HG03432 (cell line): ENCODE measurements around the gene ECPAS.
"Not testable (repeated sequence)": the region's sequence is repeated elsewhere in the genome, so short reads cannot be mapped to it uniquely, and the experiment has no call there.

Experiments used
- ATAC-seq: cut with Tn5 transposase; IDR thresholded peaks from one replicate; pipeline ENCODE4 v1.9.1; 2021; ENCODE audit warnings: mild to moderate bottlenecking, moderate library complexity; ENCODE audit not compliant: unreplicated experiment

The ECPAS gene, protein sequence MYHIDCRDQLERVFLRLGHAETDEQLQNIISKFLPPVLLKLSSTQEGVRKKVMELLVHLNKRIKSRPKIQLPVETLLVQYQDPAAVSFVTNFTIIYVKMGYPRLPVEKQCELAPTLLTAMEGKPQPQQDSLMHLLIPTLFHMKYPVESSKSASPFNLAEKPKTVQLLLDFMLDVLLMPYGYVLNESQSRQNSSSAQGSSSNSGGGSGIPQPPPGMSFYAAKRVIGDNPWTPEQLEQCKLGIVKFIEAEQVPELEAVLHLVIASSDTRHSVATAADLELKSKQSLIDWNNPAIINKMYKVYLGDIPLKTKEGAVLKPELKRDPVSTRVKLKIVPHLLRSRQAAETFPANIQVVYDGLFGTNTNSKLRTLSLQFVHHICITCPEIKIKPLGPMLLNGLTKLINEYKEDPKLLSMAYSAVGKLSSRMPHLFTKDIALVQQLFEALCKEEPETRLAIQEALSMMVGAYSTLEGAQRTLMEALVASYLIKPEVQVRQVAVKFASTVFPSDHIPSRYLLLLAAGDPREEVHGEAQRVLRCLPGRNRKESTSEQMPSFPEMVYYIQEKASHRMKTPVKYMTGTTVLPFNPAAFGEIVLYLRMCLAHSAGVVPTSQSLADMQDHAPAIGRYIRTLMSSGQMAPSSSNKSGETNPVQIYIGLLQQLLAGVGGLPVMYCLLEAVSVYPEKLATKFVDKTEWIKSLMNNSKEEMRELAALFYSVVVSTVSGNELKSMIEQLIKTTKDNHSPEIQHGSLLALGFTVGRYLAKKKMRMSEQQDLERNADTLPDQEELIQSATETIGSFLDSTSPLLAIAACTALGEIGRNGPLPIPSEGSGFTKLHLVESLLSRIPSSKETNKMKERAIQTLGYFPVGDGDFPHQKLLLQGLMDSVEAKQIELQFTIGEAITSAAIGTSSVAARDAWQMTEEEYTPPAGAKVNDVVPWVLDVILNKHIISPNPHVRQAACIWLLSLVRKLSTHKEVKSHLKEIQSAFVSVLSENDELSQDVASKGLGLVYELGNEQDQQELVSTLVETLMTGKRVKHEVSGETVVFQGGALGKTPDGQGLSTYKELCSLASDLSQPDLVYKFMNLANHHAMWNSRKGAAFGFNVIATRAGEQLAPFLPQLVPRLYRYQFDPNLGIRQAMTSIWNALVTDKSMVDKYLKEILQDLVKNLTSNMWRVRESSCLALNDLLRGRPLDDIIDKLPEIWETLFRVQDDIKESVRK (N-terminal part only)

DNA sequence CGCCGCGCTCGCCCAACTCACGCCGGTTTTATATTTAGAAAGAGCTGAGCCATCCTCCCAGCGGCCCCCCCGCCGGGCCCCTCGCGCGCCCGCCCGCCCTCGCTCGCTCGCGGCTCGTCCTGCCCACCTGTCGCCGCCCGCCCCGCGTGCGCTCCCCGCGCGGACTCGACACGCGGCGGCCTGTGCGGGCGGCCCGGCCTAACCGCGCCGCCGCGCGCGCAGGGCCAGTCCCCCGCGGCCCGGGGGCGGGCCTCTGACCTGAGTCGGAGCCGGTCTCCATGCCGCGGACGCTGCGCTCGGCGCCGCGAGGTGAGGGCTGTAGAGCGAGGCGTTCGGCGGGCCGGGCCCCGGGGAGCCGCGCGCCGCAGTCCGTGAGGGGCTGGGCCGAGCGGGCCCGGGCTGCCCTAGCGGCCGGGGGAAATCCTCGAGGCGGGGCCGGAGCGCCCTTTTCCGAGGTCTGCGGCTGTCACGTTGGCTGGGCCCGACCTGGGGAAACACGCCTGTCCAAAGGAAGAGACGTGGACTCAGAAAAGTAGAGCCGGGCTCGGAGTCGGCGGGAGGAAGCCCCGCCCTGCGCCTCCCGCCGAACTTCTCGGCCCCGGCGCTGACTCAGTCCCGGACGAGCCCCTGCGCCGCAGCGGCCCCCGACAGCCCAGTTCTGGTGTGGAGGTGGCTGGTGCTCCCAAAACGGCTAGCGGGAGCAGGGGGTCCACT lies at the start of gene ECPAS:
TSS of gene ECPAS (minus strand) at position 526 of the 714 bp plus-strand sequence. CDS start 11,465 bp downstream, outside the sequence.
- peak; percentile 63 for ATAC-seq

DNA sequence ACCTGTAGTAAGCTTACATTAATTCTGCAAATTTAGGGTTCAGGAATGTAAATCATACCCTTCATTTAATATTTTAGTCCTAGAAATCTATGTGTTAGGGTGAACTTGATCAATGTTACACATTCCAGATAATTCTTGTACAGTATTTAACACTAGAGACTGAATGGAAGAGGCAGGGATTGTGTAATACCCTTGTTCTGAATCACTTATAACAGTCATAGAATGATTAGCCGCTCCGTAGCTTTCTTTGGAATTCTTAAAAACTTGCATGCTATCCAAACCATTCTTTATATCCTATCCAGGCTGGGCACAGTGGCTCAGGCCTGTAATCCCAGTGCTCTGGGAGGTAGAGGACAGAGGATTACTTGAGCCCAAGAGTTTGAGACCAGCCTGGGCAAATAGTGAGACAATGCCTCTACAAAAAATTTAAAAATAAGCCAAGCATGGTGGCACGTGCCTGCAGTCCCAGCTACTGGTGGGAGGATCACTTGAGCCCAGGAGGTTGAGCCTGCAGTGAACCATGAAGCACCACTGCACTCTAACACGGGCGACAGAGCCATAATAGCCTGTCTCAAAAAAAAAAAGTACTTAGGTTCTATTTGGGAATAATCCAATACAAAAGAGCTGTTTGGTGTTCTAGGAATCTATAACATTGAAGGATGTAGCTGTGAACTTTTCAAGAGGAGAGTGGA lies 49.1 kb upstream of the ECPAS start:
- no peak for ATAC-seq

DNA sequence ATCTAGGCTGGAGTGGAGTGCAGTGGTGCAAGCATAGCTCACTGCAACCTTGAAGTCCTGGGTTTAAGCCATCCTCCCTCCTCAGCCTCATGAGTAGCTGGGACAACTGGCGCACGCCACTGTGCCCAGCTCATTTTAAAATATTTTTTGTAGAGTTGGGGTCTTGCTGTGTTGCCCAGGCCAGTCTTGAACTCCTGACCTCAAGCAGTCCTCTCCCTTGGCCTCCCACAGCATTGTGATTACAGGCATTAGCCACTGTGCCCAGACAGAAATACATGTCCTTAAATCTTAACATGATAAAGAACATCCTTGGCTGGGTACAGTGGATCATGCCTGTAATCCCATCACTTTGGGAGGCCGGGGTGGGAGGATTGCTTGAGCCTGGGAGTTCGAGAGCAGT lies 47.5 kb upstream of the ECPAS start:
- no peak for ATAC-seq

DNA sequence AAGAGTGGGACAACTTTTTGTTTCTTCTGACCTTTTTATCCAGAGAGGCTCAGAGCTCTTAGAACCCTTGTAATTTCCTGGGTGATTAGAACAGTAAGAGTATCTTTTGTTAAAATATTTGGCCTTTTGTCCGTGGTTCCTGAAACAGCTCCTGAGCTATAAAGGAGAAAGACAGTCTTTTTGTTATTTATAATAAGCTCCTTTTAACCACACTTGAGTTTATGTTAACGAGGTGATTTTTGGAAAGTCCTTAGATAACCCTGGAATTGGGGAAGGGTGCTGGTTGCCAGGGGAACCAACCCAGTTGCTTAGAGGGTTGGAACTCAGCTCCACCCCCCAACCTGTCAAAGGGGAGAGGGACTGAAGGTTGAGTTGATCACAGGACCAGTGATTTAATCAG lies 45.6 kb upstream of the ECPAS start:
- ATAC-seq, result no peak

DNA sequence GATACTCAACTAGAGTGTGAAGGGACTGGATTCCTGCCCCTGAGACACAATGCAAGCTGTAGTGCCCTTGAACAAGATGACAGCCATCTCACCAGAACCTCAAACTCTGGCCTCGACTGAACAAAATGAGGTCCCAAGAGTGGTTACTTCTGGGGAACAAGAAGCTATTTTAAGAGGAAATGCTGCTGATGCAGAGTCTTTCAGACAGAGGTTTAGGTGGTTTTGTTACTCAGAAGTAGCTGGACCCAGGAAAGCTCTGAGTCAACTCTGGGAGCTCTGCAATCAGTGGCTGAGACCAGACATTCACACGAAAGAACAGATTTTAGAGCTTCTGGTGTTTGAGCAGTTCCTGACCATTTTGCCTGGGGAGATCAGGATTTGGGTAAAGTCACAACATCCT lies 43.2 kb upstream of the ECPAS start:
- no peak for ATAC-seq

DNA sequence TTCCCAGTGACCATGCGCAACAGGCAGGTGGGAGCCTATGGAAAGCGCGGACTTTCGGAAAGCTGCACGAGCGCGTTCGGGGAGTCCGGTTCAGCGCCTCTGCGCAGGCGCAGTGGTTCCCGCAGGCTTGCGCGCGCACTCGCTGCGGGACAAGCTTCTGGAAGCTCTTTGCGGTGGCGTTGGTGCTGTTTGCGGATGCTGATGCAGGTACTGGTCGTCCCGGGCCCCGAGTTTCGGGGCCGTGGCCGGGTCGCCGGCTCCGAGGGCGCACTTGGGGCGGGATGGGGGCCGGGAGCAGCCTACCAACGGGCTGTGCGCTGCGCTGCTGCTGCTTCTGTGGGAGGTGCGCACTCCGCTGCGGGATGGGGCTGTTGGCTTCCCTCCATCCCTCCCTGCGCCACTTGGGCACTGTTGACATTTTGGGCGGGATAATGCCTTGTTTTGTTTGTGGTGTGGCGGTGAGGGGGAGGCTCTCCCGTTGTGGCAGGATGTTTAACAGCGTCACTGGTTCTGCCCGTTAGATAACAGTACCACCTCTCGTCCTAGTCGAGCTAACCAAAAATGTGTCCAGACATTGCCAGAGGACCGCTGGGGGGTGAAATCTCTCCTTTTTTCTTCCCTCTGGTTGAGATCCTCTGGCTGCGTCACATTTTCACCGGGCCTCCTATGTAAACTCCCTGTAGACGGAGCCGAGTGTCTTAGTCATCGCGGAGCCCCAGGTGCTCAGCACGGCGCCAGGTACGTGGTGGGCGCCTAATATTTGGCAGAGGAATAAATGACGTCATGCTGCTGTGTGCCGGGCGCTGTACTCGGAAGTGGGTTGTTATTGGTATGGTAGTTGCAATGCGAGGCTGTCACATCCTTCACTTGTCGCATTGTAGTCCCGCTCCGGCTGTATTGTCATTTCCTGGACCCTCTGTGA lies 41.1 kb upstream of the ECPAS start, which contains the start of gene ZNF483:
TSS of gene ZNF483 (plus strand) at position 124 of the 922 bp plus-strand sequence. CDS start 2,217 bp downstream, outside the sequence.
- peak; percentile 70 for ATAC-seq

DNA sequence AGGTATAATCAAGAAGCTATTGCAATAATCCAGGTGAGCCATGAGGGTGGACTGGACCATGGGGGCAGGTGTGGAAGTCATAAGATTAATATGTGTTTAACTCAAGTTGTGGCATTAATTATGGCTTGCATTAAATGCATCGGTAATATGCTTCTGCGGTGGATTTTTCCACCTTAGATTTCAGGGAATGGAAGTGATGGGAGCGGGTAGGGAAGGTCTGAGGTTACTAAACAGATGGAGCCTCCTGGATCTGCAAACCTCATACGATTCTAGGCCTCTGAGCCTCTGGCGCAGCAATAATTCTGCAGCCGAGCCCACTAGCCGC lies 40.5 kb upstream of the ECPAS start:
- ATAC-seq, result no peak

DNA sequence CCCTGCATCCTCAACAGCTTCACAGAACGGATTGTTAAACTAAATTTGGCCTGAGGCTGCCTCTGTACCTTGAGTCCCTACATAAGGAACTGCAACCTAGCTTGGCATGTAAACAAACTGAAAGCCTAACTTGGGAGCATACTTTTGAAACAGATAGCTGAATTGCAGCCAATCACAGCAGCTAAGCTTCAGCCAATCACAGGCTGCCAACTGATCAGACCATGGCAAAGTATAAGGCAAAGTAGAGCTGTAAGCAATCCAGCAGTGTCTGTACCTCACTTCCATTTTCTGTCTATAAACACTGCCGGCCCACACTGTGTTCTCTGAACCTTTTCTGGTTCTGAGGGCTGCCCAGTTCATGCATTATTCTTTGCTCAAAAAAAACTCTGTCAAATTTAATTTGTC lies 31.9 kb upstream of the ECPAS start:
- ATAC-seq, result no peak

DNA sequence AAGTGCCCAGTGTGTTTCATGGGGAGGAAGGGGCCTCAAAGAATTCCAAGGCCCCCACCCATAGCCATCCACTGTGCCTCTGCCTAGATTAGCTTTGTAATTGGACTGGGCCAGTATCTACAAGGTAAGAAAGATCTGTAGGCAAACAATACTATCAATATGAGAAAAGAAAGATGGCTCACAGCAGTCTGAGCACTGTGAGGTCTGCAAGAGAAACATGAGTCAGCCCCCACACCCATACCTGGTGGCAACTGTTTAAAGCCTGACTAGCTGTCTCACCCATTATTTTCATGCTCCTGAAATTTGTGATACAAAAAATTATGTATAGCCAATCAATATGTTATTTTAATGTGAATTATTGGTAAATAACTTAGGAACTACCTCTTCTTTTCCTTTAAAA lies 30.8 kb upstream of the ECPAS start:
- no peak for ATAC-seq

DNA sequence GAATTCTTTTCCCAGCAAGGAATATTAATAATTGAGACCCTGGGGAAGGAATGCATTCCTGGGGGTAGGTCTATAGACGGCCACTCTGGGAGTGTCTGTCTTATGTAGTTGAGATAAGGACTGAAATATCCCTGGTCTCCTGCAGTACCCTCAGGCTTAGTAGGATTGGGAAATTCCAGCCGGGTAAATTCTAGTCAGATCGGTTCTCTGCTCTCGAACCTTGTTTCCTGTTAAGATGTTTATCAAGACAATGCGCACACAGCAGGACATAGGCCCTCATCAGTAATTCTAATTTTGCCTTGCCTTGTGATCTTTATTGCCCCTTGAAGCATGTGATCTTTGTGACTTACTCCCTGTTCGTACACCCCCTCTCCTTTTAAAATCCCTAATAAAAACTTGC lies 27.4 kb upstream of the ECPAS start:
- not testable (repeated sequence) for ATAC-seq

DNA sequence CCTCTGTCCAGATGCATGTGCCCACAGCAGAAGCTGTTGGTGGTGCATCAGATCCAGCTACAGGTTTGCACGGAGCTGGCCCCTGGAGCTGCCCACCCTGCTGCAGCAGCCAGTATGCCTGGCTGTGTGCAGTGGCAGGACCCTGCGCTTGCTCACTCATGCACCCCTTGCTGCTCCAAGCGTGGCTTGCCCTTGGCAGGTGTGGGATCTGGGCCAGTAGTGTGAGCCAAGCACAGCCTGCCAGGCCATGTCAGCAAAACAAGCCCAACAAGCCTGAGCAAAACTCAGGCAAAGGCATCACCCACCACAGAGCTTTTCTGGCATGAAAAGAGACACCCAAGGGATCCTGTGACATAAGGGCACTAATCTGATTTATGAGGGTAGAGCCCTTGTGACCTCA lies 18.3 kb upstream of the ECPAS start:
- ATAC-seq, result no peak

DNA sequence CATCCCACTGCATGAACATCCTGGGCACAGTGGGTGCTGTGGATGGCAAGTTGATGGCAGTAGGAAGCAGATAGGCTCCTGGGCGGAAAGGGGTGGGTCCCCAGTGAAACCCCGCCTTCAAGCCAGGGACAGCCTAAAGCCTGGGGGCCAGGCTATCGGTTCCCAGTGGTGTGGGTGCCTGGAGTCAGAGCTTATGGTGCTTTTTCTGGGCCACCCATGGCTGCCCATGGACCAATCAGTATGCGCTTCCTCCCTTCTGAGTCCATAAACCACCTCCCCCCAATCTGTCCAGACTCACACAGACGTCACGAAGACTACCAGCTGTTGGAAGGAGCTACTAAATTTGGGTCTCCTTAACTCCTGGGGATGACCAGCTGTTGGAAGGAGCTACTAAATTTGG lies 17.5 kb upstream of the ECPAS start:
- no peak for ATAC-seq

DNA sequence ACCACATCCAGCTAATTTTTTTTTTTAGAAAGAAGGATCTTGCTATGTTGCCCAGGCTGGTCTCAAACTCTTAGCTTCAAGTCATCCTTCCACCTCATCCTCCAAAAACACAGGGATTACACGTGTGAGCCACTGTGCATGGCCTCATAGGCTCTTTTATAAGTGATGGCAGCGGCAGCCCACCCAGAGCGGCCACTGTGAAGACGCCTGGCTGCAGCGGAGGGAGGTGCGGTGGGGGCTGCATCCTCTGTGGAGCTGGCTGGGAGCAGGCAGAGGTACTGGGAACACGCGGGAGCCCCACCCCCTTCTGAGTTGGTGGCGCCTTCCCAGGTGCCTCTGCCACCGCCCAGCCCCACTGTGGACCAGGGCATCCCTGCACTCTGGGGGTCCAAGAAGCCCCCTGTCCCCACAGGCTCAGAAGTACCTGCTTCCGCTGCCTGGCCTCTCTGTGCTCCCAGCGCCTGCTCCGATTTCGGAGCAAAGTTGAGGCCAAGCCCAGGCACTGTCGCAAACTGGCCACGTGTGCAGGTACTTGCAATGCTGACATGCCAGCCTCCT lies 16.9 kb upstream of the ECPAS start:
- ATAC-seq, result no peak

DNA sequence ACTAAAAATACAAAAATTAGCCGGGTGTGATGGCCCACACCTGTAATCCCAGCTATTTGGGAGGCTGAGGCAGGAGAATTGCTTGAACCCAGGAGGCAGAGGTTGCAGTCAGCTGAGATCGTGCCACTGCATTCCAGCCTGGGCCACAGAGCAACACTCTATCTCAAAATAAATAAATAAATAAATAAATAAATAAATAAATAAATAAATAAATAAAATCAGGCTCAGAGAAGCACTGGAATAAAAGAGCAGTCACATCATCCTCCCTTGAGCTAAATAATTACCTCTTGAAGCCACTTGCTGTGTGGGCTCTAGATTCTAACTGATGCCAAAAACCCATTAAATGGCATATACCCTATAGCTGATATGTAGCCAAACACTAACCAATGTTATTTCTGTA lies 13.0 kb upstream of the ECPAS start:
- not testable (repeated sequence) for ATAC-seq

DNA sequence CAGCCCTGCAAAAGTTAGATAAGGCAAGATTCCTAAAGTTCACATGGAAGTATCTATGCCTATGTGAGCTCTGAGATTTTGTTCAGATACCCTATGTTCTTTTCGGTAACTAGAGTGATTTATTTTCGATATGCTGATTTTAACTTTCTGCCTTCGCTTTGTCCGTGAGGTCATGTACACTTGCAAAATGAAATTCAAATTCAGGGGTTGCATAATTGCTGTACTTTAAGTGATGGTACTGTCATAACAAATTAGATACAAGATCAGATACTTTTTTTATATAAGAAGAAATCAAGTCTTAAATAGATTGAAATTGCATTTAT lies 350 bp upstream of the ECPAS start:
- ATAC-seq, result no peak

DNA sequence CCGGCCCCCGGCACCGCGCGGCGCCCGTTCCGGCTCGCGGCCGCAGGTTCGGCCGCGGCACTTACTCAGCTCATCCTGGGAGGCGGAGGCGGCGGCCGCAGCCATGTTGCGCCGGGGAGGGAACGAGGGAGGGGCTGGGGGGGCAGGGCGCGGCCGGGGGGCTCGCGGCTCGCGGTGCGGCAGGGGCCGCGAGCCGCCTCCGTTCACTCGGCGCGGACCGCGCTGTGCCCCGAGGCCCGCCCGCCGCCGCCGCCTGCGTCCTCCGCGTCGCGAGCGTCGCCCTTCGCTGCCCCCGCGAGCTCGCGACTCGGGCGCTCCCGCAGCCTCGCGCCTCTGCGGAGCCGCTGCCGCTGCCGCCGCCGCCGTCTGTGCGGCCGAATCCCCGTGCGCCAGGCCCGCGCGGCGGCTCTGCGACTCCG lies 735 bp downstream of the ECPAS start:
- peak; percentile 52 for ATAC-seq

DNA sequence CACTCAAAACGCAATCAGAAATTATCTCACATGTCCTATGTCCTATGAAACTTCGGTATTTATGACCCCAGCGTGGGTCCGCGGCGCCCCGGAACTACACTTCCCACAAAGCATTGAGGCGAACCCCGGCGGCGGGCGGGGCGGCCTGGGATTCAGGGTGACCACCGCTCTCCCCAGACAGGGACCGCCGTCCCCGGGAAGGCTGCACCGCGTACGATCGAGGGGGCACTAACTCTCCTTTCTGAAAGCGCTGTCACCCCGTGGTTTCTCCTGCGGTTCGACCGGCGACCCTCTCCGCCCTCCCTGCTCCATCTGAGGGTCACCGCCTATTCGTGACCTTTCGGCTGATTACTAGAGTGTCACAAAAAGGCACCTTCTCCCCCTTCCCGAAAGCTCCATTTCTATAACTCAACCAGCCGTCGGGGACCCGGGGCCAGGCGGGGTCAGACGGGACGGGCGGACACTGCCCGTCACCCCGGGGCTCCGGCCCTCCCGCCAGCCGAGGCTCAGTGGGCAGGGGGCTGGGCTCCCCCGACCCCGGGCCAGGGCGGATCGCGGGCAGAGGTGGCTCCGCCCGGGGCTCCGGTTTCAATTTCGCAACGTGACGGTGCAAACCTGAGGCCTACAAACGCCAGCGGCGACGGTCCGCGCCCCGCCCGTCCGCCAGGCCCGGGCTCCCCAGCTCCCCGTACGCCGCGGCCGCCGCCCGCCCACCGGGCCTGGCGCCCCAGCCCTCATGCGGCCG lies 1.3 kb downstream of the ECPAS start:
- ATAC-seq, result peak; percentile 67
